Panc1 (cell line): Measurements from ENCODE around the gene COQ8A. TPM values are rescaled to one million over a fixed set of nuclear protein-coding genes. Genes with fewer than 3 reads are reported as not detected.

ENCODE experiments used
- ATAC-seq: fragments of 200-7000 bp; cut with Tn5 transposase; 2 replicates; pipeline ENCODE4 v1.9.1; 2020; ENCODE audit warnings: mild to moderate bottlenecking, moderate library complexity
- BruUV-seq: library from RNA; stranded (reverse); fragments of 400-500 nt; replicated peaks from 2 replicates; lab custom pipeline; 2021; lab: Mats Ljungman, UMichigan
- CTCF ChIA-PET: fragments of 300-600 bp; sonication (Branson Sonifier 250); formaldehyde crosslinking; loops from one replicate; lab custom pipeline; 2022; ENCODE audit warnings: antibody characterized with exemption; lab: Charles Lee
- POLR2A ChIA-PET: fragments of 300-600 bp; sonication (Branson Sonifier 250); formaldehyde crosslinking; loops from one replicate; lab custom pipeline; 2022; ENCODE audit warnings: antibody characterized with exemption; lab: Charles Lee
- DNase-seq: peaks from one replicate; pipeline ENCODE4 v3.0.0-alpha.2; 2010; ENCODE audit warnings: low read depth, low spot score
- H3K27ac ChIP-seq: 2 replicates; pipeline ENCODE4 v1.5.1; 2011; ENCODE audit warnings: mild to moderate bottlenecking, low read length, inconsistent platforms
- H3K27me3 ChIP-seq: fragments of 200-500 bp; sonication (Bioruptor generic); 2 replicates; pipeline ENCODE4 v1.6.0; 2014; ENCODE audit warnings: low read length, inconsistent platforms; ENCODE audit not compliant: control insufficient read depth, insufficient read depth
- H3K36me3 ChIP-seq: fragments of 200-500 bp; sonication (Bioruptor generic); 2 replicates; pipeline ENCODE4 v1.5.1; 2014; ENCODE audit warnings: inconsistent platforms, mild to moderate bottlenecking, low read length, moderate library complexity; ENCODE audit not compliant: control insufficient read depth, insufficient read depth
- H3K4me1 ChIP-seq: 2 replicates; pipeline ENCODE4 v1.5.1; 2011; ENCODE audit warnings: inconsistent platforms, mild to moderate bottlenecking, low read length, moderate library complexity; ENCODE audit not compliant: control insufficient read depth, insufficient read depth
- H3K4me3 ChIP-seq, 2 experiments: 2 replicates each; pipeline ENCODE4 v1.5.1; 2011 to 2012; ENCODE audit warnings: low read depth in 2 of 2, low read length in 2 of 2, mild to moderate bottlenecking in 2 of 2, inconsistent platforms in 1 of 2, moderate library complexity in 1 of 2
- H3K9me3 ChIP-seq: fragments of 200-500 bp; sonication (Bioruptor generic); 2 replicates; pipeline ENCODE4 v1.5.1; 2014; ENCODE audit warnings: low read depth, mild to moderate bottlenecking, inconsistent platforms, low read length, moderate library complexity; ENCODE audit not compliant: control insufficient read depth, insufficient read depth
- POLR2AphosphoS5 ChIP-seq: IDR thresholded peaks from 2 replicates; pipeline ENCODE4 v1.6.1; 2012; ENCODE audit warnings: mild to moderate bottlenecking, low read depth, low read length, moderate library complexity
- SIN3A ChIP-seq: IDR thresholded peaks from 2 replicates; pipeline ENCODE4 v1.6.1; 2012; ENCODE audit warnings: low read depth, mild to moderate bottlenecking, low read length, moderate library complexity, borderline replicate concordance; ENCODE audit not compliant: insufficient read depth
- TCF7L2 ChIP-seq: IDR thresholded peaks from 2 replicates; pipeline ENCODE4 v1.6.1; 2011; ENCODE audit warnings: mild to moderate bottlenecking, low read depth, low read length, inconsistent platforms
- in situ Hi-C: cut with HindIII; loops from 2 replicates; pipeline ENCODE4 v1.10.0; 2016; ENCODE audit warnings: low sequenced_read_pairs, low pct_unique_long_range_greater_than_20kb
- intact Hi-C: fragments of 100-400 bp; cut with micrococcal nuclease; formaldehyde crosslinking; loops from one replicate; pipeline ENCODE4 v1.10.0; 2022; ENCODE audit not compliant: unreplicated experiment
- total RNA-seq: library from RNA; stranded (reverse); gene quantifications from one replicate; pipeline ENCODE4 v1.2.1, GENCODE V29; 2021; ENCODE audit not compliant: unreplicated experiment
- TF ChIP-seq, protein P1 (sequence below): fragments of 450-650 bp; IDR thresholded peaks from 2 replicates; pipeline ENCODE4 v1.5.1; 2017; ENCODE audit warnings: mild to moderate bottlenecking
- TF ChIP-seq, protein P2 (sequence below), 2 experiments: IDR thresholded peaks; 2 replicates each; pipeline ENCODE4 v1.6.1; 2011 to 2012; ENCODE audit warnings: low read depth in 2 of 2, control low read depth in 1 of 2, low read length in 1 of 2, mild to moderate bottlenecking in 1 of 2, moderate library complexity in 1 of 2; ENCODE audit not compliant: insufficient read depth in 1 of 2

The COQ8A gene
- total RNA-seq, 1 experiment from 2014 or later = 15.1 TPM

DNA sequence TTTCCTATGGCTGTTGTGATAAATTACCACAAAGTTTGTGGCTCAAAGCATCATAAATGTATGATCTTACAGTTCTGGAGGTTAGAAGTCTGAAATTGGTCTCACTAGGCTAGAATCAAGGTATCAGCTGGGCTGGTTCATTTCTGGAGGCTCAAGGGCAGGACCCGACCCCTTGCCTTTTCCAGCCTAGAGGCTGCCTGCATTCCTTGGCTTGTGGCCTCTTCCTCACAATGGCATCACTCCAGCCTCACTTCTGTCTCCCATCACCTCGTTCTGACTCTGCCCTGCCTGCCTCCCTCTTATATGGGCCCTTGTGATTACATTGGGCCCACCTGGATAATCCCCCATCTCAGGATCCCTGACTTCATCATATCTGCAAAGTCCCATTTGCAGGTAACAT lies 8.0 kb downstream of the COQ8A start:
- peaks cover 21% of the 10 kb centered on the region for H3K4me1 ChIP-seq
- no peak overlapping the region for H3K27ac ChIP-seq
- TF ChIP-seq POLR2AphosphoS5 (no peak), TCF7L2 (no peak), SIN3A (no peak)
- TF ChIP-seq, protein P1, sequence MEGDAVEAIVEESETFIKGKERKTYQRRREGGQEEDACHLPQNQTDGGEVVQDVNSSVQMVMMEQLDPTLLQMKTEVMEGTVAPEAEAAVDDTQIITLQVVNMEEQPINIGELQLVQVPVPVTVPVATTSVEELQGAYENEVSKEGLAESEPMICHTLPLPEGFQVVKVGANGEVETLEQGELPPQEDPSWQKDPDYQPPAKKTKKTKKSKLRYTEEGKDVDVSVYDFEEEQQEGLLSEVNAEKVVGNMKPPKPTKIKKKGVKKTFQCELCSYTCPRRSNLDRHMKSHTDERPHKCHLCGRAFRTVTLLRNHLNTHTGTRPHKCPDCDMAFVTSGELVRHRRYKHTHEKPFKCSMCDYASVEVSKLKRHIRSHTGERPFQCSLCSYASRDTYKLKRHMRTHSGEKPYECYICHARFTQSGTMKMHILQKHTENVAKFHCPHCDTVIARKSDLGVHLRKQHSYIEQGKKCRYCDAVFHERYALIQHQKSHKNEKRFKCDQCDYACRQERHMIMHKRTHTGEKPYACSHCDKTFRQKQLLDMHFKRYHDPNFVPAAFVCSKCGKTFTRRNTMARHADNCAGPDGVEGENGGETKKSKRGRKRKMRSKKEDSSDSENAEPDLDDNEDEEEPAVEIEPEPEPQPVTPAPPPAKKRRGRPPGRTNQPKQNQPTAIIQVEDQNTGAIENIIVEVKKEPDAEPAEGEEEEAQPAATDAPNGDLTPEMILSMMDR = no peak
- TF ChIP-seq, protein P2, sequence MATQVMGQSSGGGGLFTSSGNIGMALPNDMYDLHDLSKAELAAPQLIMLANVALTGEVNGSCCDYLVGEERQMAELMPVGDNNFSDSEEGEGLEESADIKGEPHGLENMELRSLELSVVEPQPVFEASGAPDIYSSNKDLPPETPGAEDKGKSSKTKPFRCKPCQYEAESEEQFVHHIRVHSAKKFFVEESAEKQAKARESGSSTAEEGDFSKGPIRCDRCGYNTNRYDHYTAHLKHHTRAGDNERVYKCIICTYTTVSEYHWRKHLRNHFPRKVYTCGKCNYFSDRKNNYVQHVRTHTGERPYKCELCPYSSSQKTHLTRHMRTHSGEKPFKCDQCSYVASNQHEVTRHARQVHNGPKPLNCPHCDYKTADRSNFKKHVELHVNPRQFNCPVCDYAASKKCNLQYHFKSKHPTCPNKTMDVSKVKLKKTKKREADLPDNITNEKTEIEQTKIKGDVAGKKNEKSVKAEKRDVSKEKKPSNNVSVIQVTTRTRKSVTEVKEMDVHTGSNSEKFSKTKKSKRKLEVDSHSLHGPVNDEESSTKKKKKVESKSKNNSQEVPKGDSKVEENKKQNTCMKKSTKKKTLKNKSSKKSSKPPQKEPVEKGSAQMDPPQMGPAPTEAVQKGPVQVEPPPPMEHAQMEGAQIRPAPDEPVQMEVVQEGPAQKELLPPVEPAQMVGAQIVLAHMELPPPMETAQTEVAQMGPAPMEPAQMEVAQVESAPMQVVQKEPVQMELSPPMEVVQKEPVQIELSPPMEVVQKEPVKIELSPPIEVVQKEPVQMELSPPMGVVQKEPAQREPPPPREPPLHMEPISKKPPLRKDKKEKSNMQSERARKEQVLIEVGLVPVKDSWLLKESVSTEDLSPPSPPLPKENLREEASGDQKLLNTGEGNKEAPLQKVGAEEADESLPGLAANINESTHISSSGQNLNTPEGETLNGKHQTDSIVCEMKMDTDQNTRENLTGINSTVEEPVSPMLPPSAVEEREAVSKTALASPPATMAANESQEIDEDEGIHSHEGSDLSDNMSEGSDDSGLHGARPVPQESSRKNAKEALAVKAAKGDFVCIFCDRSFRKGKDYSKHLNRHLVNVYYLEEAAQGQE (IDR thresholded peaks at IDR 0.05; ENCODE audit: insufficient read depth in 1 of 2, low read depth in 2 of 2, low read length in 1 of 2) = no peak
- H3K4me3 ChIP-seq = no peak overlapping the region
- H3K9me3 ChIP-seq = no peaks in the 10 kb centered on the region
- intact Hi-C loops (no loop called here), in situ Hi-C loops (no loop called here)
- no peaks in the 10 kb centered on the region for H3K36me3 ChIP-seq
- no peak for DNase-seq
- no peaks in the 10 kb centered on the region for H3K27me3 ChIP-seq
- no TSS peak for BruUV-seq
- ATAC-seq = no peak
- CTCF ChIA-PET = no interaction called here
- POLR2A ChIA-PET = no interaction called here

DNA sequence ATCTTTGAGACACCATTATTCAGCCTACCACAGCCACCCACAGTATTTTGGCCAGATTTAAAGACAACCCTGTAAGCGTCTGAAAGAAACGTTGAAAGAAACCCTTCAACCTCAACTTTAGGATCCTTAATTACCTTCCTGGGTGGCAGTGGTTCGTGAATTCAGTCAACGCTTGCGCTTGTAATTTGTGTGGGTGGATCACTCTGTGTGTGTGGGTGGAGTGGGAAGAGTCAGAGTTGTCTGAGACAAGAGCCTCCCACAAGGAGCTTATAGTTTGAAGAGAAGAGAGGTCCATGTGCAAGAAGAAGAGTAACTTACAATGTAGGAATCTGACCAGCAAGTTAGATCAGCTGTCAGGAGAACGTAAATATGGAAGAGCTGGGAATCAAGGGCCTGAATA lies 8.4 kb downstream of the COQ8A start:
- DNase-seq = no peak
- Histone ChIP-seq H3K36me3 (no peaks in the 10 kb centered on the region), H3K9me3 (no peaks in the 10 kb centered on the region), H3K27ac (no peak overlapping the region), H3K4me3 (no peak overlapping the region), H3K4me1 (peaks cover 21% of the 10 kb centered on the region), H3K27me3 (no peaks in the 10 kb centered on the region)
- intact Hi-C loops (no loop called here), in situ Hi-C loops (no loop called here)
- ATAC-seq = no peak
- TF ChIP-seq, protein P2 (IDR thresholded peaks at IDR 0.05; ENCODE audit: insufficient read depth in 1 of 2, low read depth in 2 of 2, low read length in 1 of 2) = no peak
- TF ChIP-seq, protein P1 = no peak
- no peak for TF ChIP-seq SIN3A
- TF ChIP-seq POLR2AphosphoS5 = no peak
- no peak for TF ChIP-seq TCF7L2
- ChIA-PET POLR2A (no interaction called here), CTCF (no interaction called here)
- BruUV-seq = no TSS peak
